ENCODE data around the gene PPM1M.
"Not testable (repeated sequence)": the region's sequence is repeated elsewhere in the genome, so short reads cannot be mapped to it uniquely, and the experiment has no call there.

The PPM1M gene

GRCh38 chr3:52279596-52279995 is 34.0 kb downstream of the PPM1M start:
- in situ Hi-C loops (cut with HindIII; ENCODE audit: low sequenced_read_pairs) = no loop called here
- TF ChIP-seq CTCF (IDR thresholded peaks at IDR 0.05; ENCODE audit: low read depth, low read length, missing control alignments) = no peak
- no peak overlapping the region for H3K4me3 ChIP-seq (ENCODE audit: low read depth, low read length)
- no peak for DNase-seq (ENCODE audit: low read depth)

GRCh38 chr3:52280050-52280461 is 34.5 kb downstream of the PPM1M start:
- peak; percentile 19 for DNase-seq (ENCODE audit: low read depth)
- no peak overlapping the region for H3K4me3 ChIP-seq (ENCODE audit: low read depth, low read length)
- TF ChIP-seq CTCF (IDR thresholded peaks at IDR 0.05; ENCODE audit: low read depth, low read length, missing control alignments) = no peak
- in situ Hi-C loops (cut with HindIII; ENCODE audit: low sequenced_read_pairs) = no loop called here

GRCh38 chr3:52281981-52282801 is 36.6 kb downstream of the PPM1M start:
- TF ChIP-seq CTCF (IDR thresholded peaks at IDR 0.05; ENCODE audit: low read depth, low read length, missing control alignments) = no peak
- in situ Hi-C loops (cut with HindIII; ENCODE audit: low sequenced_read_pairs) = no loop called here
- DNase-seq (ENCODE audit: low read depth) = no peak
- H3K4me3 ChIP-seq (ENCODE audit: low read depth, low read length) = no peak overlapping the region

- in situ Hi-C loops (cut with HindIII; ENCODE audit: low sequenced_read_pairs) = no loop called here
- no peak for DNase-seq (ENCODE audit: low read depth)
- no peak for TF ChIP-seq CTCF (IDR thresholded peaks at IDR 0.05; ENCODE audit: low read depth, low read length, missing control alignments)
- H3K4me3 ChIP-seq (ENCODE audit: low read depth, low read length) = no peak overlapping the region
Observed at GRCh38 chr3:52283306-52283705, 37.7 kb downstream of the PPM1M start.

GRCh38 chr3:52284051-52284450 is 38.5 kb downstream of the PPM1M start:
- DNase-seq (ENCODE audit: low read depth); H3K4me3 ChIP-seq (ENCODE audit: low read depth, low read length); in situ Hi-C loops (cut with HindIII; ENCODE audit: low sequenced_read_pairs): not testable (repeated sequence)

GRCh38 chr3:52286777-52287110 is 41.2 kb downstream of the PPM1M start:
- no peak for TF ChIP-seq CTCF (IDR thresholded peaks at IDR 0.05; ENCODE audit: low read depth, low read length, missing control alignments)
- H3K4me3 ChIP-seq (ENCODE audit: low read depth, low read length) = peak overlapping the region; percentile 74
- no peak for DNase-seq (ENCODE audit: low read depth)
- in situ Hi-C loops (cut with HindIII; ENCODE audit: low sequenced_read_pairs) = no loop called here

GRCh38 chr3:52288674-52289073 is 43.1 kb downstream of the PPM1M start:
- in situ Hi-C loops (cut with HindIII; ENCODE audit: low sequenced_read_pairs) = no loop called here
- no peak for TF ChIP-seq CTCF (IDR thresholded peaks at IDR 0.05; ENCODE audit: low read depth, low read length, missing control alignments)
- peak overlapping the region; percentile 74 for H3K4me3 ChIP-seq (ENCODE audit: low read depth, low read length)
- no peak for DNase-seq (ENCODE audit: low read depth)
